ENCODE measurements around the gene BET1. TPM values are rescaled to one million over a fixed set of nuclear protein-coding genes. Genes with fewer than 3 reads are reported as not detected.

BET1 gene
- total and polyA plus RNA-seq, 2 experiments from 2014 or later = 45.5 to 50.7 TPM

DNA sequence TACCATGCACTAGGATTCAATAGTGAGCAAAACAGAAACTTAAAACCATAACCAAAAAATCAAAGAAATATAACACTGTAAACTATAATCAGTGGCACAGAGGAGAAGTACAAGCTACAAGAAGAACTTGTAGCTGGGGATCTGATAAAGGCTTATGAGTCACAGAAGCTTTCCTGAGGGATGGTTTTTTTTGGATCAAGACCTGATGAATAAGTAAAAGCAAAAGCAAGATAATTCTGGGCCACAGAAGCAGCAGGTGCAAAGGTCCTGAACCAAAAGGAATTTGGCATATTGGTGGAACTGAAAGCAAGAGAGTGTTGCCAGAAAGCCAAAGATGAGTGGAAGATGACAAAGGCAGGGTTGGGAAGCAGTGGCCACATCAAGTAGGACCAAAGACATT, 37.4 kb upstream of the BET1 start:
- Histone ChIP-seq H3K4me1 (ENCODE audit: insufficient read depth) (no peaks in the 10 kb centered on the region), H3K4me3 (no peak overlapping the region), H2AFZ (no peak overlapping the region), H3K79me2 (no peaks in the 10 kb centered on the region), H3K9me3 (ENCODE audit: low read depth) (no peaks in the 10 kb centered on the region), H3K36me3 (replicated peaks; ENCODE audit: insufficient read depth, low read depth) (no peaks in the 10 kb centered on the region), H3K4me2 (no peak overlapping the region), H3K27me3 (peaks cover 3% of the 10 kb centered on the region), H3K27ac (no peak overlapping the region), H4K20me1 (ENCODE audit: insufficient read depth, poor library complexity, severe bottlenecking) (no peaks in the 10 kb centered on the region), H3K9me2 (replicated peaks; ENCODE audit: insufficient read depth) (no peaks in the 10 kb centered on the region)
- no peak for DNase-seq (ENCODE audit: low spot score)
- TF ChIP-seq EZH2 (IDR thresholded peaks at IDR 0.05; ENCODE audit: borderline replicate concordance) = no peak
- TF ChIP-seq, protein P1, sequence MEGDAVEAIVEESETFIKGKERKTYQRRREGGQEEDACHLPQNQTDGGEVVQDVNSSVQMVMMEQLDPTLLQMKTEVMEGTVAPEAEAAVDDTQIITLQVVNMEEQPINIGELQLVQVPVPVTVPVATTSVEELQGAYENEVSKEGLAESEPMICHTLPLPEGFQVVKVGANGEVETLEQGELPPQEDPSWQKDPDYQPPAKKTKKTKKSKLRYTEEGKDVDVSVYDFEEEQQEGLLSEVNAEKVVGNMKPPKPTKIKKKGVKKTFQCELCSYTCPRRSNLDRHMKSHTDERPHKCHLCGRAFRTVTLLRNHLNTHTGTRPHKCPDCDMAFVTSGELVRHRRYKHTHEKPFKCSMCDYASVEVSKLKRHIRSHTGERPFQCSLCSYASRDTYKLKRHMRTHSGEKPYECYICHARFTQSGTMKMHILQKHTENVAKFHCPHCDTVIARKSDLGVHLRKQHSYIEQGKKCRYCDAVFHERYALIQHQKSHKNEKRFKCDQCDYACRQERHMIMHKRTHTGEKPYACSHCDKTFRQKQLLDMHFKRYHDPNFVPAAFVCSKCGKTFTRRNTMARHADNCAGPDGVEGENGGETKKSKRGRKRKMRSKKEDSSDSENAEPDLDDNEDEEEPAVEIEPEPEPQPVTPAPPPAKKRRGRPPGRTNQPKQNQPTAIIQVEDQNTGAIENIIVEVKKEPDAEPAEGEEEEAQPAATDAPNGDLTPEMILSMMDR (IDR thresholded peaks at IDR 0.05; ENCODE audit: poor library complexity) = no peak
- TF ChIP-seq EZH2phosphoT487 (IDR thresholded peaks at IDR 0.05; ENCODE audit: low read depth, severe bottlenecking, unreplicated experiment) = no peak

DNA sequence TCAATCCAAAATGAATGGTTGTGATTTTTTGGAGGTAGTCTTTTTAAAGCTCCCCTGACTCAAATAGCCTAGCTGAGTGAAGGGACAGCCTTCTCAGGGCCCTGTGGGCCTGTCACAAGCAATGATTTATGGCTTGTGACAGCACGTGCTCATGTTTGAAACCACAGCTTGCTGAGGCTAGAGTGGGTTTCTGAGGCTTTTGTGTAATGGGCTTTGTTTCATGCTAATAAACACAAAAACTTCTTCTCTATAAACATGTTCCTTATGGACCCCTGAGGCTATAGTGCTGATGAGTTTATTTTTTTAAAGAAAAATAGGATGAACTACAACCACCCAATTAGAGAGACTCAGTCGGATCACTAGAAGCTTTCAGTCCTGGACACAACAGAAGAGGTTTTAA, 36.1 kb upstream of the BET1 start:
- peak; percentile 11 for DNase-seq (ENCODE audit: low spot score)
- H2AFZ ChIP-seq = no peak overlapping the region
- no peaks in the 10 kb centered on the region for H3K36me3 ChIP-seq (replicated peaks; ENCODE audit: insufficient read depth, low read depth)
- no peaks in the 10 kb centered on the region for H4K20me1 ChIP-seq (ENCODE audit: insufficient read depth, poor library complexity, severe bottlenecking)
- H3K27ac ChIP-seq = no peak overlapping the region
- H3K9me2 ChIP-seq (replicated peaks; ENCODE audit: insufficient read depth) = no peaks in the 10 kb centered on the region
- H3K4me3 ChIP-seq = no peak overlapping the region
- H3K27me3 ChIP-seq = peaks cover 3% of the 10 kb centered on the region
- TF ChIP-seq EZH2phosphoT487 (IDR thresholded peaks at IDR 0.05; ENCODE audit: low read depth, severe bottlenecking, unreplicated experiment) (no peak), EZH2 (IDR thresholded peaks at IDR 0.05; ENCODE audit: borderline replicate concordance) (no peak)
- TF ChIP-seq, protein P1 (IDR thresholded peaks at IDR 0.05; ENCODE audit: poor library complexity) = no peak
- no peaks in the 10 kb centered on the region for H3K79me2 ChIP-seq
- peak overlapping the region; percentile 0 for H3K4me2 ChIP-seq
- no peaks in the 10 kb centered on the region for H3K9me3 ChIP-seq (ENCODE audit: low read depth)
- 27% methylated on average over 2 of the region's 2 CpGs for WGBS (ENCODE audit: low lambda C conversion rate, missing lambda C conversion rate)
- H3K4me1 ChIP-seq (ENCODE audit: insufficient read depth) = no peaks in the 10 kb centered on the region

DNA sequence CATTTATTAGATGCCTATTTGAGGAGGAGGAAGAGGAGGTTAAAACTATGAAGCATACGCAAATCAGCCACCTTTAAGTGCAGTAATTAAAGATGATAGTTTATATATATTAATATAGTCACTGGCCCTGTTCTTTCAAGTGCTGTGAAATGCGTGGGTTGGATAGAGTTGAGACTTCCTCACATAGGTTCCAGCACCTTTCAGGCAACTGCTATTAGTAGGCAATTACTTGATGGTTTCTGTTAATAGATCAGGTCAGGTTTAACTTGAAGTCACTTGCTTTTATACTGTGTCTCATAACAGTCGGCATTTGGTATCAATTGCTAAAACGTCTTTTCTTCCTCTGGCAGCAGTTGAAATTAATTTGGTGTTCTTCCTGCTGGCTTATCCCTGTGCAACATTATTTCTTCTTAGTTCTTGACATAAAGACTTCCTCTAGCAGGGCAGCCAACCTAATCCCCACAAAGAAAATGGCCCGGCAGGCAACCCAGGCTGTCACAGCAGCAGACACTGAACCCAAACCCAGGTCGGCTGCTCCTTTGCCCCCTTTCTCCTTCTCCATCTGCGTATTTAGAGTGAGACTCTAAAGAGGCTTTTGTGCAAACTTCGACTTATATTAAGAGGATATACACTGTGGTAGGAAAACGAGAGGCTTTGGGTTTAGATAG, 35.3 kb upstream of the BET1 start:
- H3K9me2 ChIP-seq (replicated peaks; ENCODE audit: insufficient read depth) = no peaks in the 10 kb centered on the region
- no peaks in the 10 kb centered on the region for H3K4me1 ChIP-seq (ENCODE audit: insufficient read depth)
- H3K4me2 ChIP-seq = peak overlapping the region; percentile 0
- no peak overlapping the region for H2AFZ ChIP-seq
- H3K79me2 ChIP-seq = no peaks in the 10 kb centered on the region
- 63% methylated on average over 9 of the region's 9 CpGs for WGBS (ENCODE audit: low lambda C conversion rate, missing lambda C conversion rate)
- DNase-seq (ENCODE audit: low spot score) = no peak
- H3K27me3 ChIP-seq = peaks cover 3% of the 10 kb centered on the region
- no peaks in the 10 kb centered on the region for H3K36me3 ChIP-seq (replicated peaks; ENCODE audit: insufficient read depth, low read depth)
- H3K27ac ChIP-seq = no peak overlapping the region
- no peak for TF ChIP-seq EZH2phosphoT487 (IDR thresholded peaks at IDR 0.05; ENCODE audit: low read depth, severe bottlenecking, unreplicated experiment)
- no peak for TF ChIP-seq EZH2 (IDR thresholded peaks at IDR 0.05; ENCODE audit: borderline replicate concordance)
- no peaks in the 10 kb centered on the region for H3K9me3 ChIP-seq (ENCODE audit: low read depth)
- H4K20me1 ChIP-seq (ENCODE audit: insufficient read depth, poor library complexity, severe bottlenecking) = no peaks in the 10 kb centered on the region
- no peak overlapping the region for H3K4me3 ChIP-seq

DNA sequence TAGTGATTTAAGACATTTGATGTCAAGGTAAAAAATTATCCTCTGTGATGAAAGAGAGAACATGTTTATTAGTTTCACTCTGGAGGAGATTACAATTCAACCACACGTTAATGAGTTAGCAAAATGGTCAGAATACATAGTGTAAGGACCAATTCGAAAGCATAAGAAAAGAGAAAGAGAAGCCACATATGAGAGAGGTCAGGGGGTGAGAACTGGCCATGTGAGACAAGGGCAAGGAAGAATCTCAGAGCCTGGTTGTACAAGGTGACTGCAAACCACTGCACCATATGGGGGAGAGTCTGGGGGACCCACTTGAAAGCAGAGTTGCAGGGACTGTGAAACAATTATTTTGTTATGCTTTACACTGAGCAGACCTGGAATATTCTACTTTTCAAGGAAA, 27.7 kb upstream of the BET1 start:
- Histone ChIP-seq H3K27ac (no peak overlapping the region), H3K27me3 (no peaks in the 10 kb centered on the region), H3K4me1 (ENCODE audit: insufficient read depth) (no peaks in the 10 kb centered on the region), H3K4me2 (no peak overlapping the region), H3K9me2 (replicated peaks; ENCODE audit: insufficient read depth) (no peaks in the 10 kb centered on the region), H2AFZ (no peak overlapping the region), H3K36me3 (replicated peaks; ENCODE audit: insufficient read depth, low read depth) (no peaks in the 10 kb centered on the region), H3K4me3 (no peak overlapping the region), H4K20me1 (ENCODE audit: insufficient read depth, poor library complexity, severe bottlenecking) (no peaks in the 10 kb centered on the region), H3K79me2 (no peaks in the 10 kb centered on the region), H3K9me3 (ENCODE audit: low read depth) (no peaks in the 10 kb centered on the region)
- no peak for DNase-seq (ENCODE audit: low spot score)
- TF ChIP-seq EZH2 (IDR thresholded peaks at IDR 0.05; ENCODE audit: borderline replicate concordance) = no peak
- no peak for TF ChIP-seq EZH2phosphoT487 (IDR thresholded peaks at IDR 0.05; ENCODE audit: low read depth, severe bottlenecking, unreplicated experiment)
- TF ChIP-seq, protein P1 (IDR thresholded peaks at IDR 0.05; ENCODE audit: poor library complexity) = no peak
- WGBS (ENCODE audit: low lambda C conversion rate, missing lambda C conversion rate) = 70% methylated on average over 2 of the region's 2 CpGs

Measured in hepatocyte (in vitro differentiated cells).